GM23338 (cell line): ENCODE results near the gene RLN2. TPM values are rescaled to one million over a fixed set of nuclear protein-coding genes. Genes with fewer than 3 reads are reported as not detected.

Experiments
- ATAC-seq: fragments of 200-7000 bp; cut with Tn5 transposase; 3 replicates; pipeline ENCODE4 v1.9.1; 2020
- DNase-seq: peaks from one replicate; pipeline ENCODE4 v3.0.0-alpha.2; 2015; ENCODE audit warnings: low spot score
- H2AFZ ChIP-seq: fragments of 200-600 bp; sonication (generic); 2 replicates; pipeline ENCODE4 v1.8.0; 2016; ENCODE audit warnings: antibody characterized with exemption, mild to moderate bottlenecking, moderate library complexity
- H3F3A ChIP-seq: fragments of 200-600 bp; sonication (generic); replicated peaks from 2 replicates; pipeline ENCODE4 v1.8.0; 2017; ENCODE audit warnings: antibody characterized with exemption, mixed run types, low read depth
- H3K27ac ChIP-seq: fragments of 200-600 bp; sonication (generic); 2 replicates; pipeline ENCODE4 v1.6.1; 2016; ENCODE audit warnings: low read depth
- H3K27me3 ChIP-seq: fragments of 200-600 bp; sonication (generic); 2 replicates; pipeline ENCODE4 v1.8.0; 2016; ENCODE audit warnings: mild to moderate bottlenecking, mixed run types, moderate library complexity; ENCODE audit not compliant: insufficient read depth
- H3K36me3 ChIP-seq: fragments of 200-600 bp; sonication (generic); 2 replicates; pipeline ENCODE4 v1.8.0; 2016; ENCODE audit warnings: mild to moderate bottlenecking; ENCODE audit not compliant: insufficient read depth
- H3K4me1 ChIP-seq: fragments of 200-600 bp; sonication (generic); 2 replicates; pipeline ENCODE4 v1.8.0; 2016; ENCODE audit warnings: mild to moderate bottlenecking, moderate library complexity; ENCODE audit not compliant: insufficient read depth
- H3K4me2 ChIP-seq: fragments of 200-600 bp; sonication (generic); 2 replicates; pipeline ENCODE4 v1.7.1; 2017; ENCODE audit warnings: mixed run types
- H3K4me3 ChIP-seq: fragments of 200-600 bp; sonication (generic); 2 replicates; pipeline ENCODE4 v1.6.1; 2016; ENCODE audit warnings: mixed run types
- H3K79me2 ChIP-seq: fragments of 200-600 bp; sonication (generic); replicated peaks from 2 replicates; pipeline ENCODE4 v1.8.0; 2017; ENCODE audit warnings: mild to moderate bottlenecking; ENCODE audit not compliant: insufficient read depth
- H3K9me2 ChIP-seq: fragments of 200-600 bp; sonication (generic); 2 replicates; pipeline ENCODE4 v1.8.0; 2017; ENCODE audit not compliant: insufficient read depth
- H4K20me1 ChIP-seq: fragments of 200-600 bp; sonication (generic); replicated peaks from 2 replicates; pipeline ENCODE4 v1.8.0; 2017; ENCODE audit warnings: mild to moderate bottlenecking; ENCODE audit not compliant: insufficient read depth
- H3K27ac Mint-ChIP-seq: 2 replicates; pipeline ENCODE4 v1.8.0; 2020; ENCODE audit warnings: inconsistent platforms, mild to moderate bottlenecking, moderate library complexity, mixed read lengths
- H3K27me3 Mint-ChIP-seq: 3 replicates; pipeline ENCODE4 v1.8.0; 2022; ENCODE audit warnings: low read depth, mild to moderate bottlenecking, moderate library complexity, mixed read lengths, inconsistent platforms; ENCODE audit not compliant: insufficient read depth, poor library complexity
- H3K36me3 Mint-ChIP-seq: 3 replicates; pipeline ENCODE4 v1.8.0; 2021; ENCODE audit warnings: low read depth, mild to moderate bottlenecking, inconsistent platforms, moderate library complexity, mixed read lengths
- H3K4me1 Mint-ChIP-seq: 3 replicates; pipeline ENCODE4 v1.8.0; 2020; ENCODE audit warnings: mild to moderate bottlenecking, inconsistent platforms, mixed read lengths
- H3K4me3 Mint-ChIP-seq: 3 replicates; pipeline ENCODE4 v1.8.0; 2021; ENCODE audit warnings: moderate library complexity, mild to moderate bottlenecking, inconsistent platforms, mixed read lengths
- H3K9me3 Mint-ChIP-seq: 3 replicates; pipeline ENCODE4 v1.8.0; 2020; ENCODE audit warnings: moderate library complexity, mild to moderate bottlenecking, inconsistent platforms, mixed read lengths
- CREB1 ChIP-seq: fragments of 250-450 bp; sonication (Bioruptor Pico); IDR thresholded peaks from 2 replicates; pipeline ENCODE4 v1.5.0; 2020; ENCODE audit warnings: low read depth, mild to moderate bottlenecking, moderate library complexity
- CTCF ChIP-seq, 2 experiments: fragments of 200-600 bp in 1 of 2; sonication (generic) in 1 of 2; conservative IDR thresholded peaks; 2 replicates each; pipeline versions ENCODE4 v1.5.1 to v1.6.1; 2016 to 2017; ENCODE audit warnings: antibody characterized with exemption in 2 of 2, low read depth in 2 of 2, mild to moderate bottlenecking in 2 of 2, moderate library complexity in 1 of 2
- ETS1 ChIP-seq: IDR thresholded peaks from 2 replicates; pipeline ENCODE4 v1.6.1; 2016; ENCODE audit warnings: antibody characterized with exemption
- EZH2 ChIP-seq: fragments of 200-600 bp; sonication (generic); IDR thresholded peaks from one replicate; pipeline ENCODE4 v1.8.0; 2017; ENCODE audit warnings: antibody characterized with exemption, mild to moderate bottlenecking, low read depth; ENCODE audit not compliant: unreplicated experiment
- EZH2phosphoT487 ChIP-seq: fragments of 200-600 bp; sonication (generic); IDR thresholded peaks from one replicate; pipeline ENCODE4 v1.8.1; 2018; ENCODE audit warnings: antibody characterized with exemption; ENCODE audit not compliant: unreplicated experiment
- JUNB ChIP-seq: IDR thresholded peaks from one replicate; pipeline ENCODE4 v1.6.1; 2016; ENCODE audit warnings: antibody characterized with exemption; ENCODE audit not compliant: unreplicated experiment
- NANOG ChIP-seq: IDR thresholded peaks from 2 replicates; pipeline ENCODE4 v1.6.1; 2016; ENCODE audit warnings: antibody characterized with exemption, borderline replicate concordance
- POLR2AphosphoS5 ChIP-seq: IDR thresholded peaks from 2 replicates; pipeline ENCODE4 v1.6.1; 2016; ENCODE audit warnings: antibody characterized with exemption, low read depth
- REST ChIP-seq: IDR thresholded peaks from one replicate; pipeline ENCODE4 v1.6.1; 2018; ENCODE audit warnings: antibody characterized with exemption; ENCODE audit not compliant: unreplicated experiment
- STAT1 ChIP-seq: IDR thresholded peaks from one replicate; pipeline ENCODE4 v1.6.1; 2016; ENCODE audit warnings: antibody characterized with exemption; ENCODE audit not compliant: unreplicated experiment
- ZNF114 ChIP-seq: fragments of 250-450 bp; sonication (Bioruptor Pico); IDR thresholded peaks from 2 replicates; pipeline ENCODE4 v1.5.0; 2020; ENCODE audit warnings: mild to moderate bottlenecking, moderate library complexity
- ZNF331 ChIP-seq: fragments of 250-450 bp; sonication (Bioruptor Pico); IDR thresholded peaks from 2 replicates; pipeline ENCODE4 v1.5.0; 2020; ENCODE audit warnings: low read depth, mild to moderate bottlenecking, moderate library complexity
- ZNF462 ChIP-seq: fragments of 250-450 bp; sonication (Bioruptor Pico); IDR thresholded peaks from 2 replicates; pipeline ENCODE4 v1.5.0; 2020; ENCODE audit warnings: mild to moderate bottlenecking, moderate library complexity
- polyA plus RNA-seq: library from polyadenylated mRNA; unstranded; fragments of >200 nt; fragmentation: Nextera tagmentation; extraction: Ambion mirVana; gene quantifications from 2 replicates; pipeline ENCODE4 v1.2.1, GENCODE V29; 2016
- total RNA-seq: library from RNA; depleted of rRNA; stranded (reverse); fragments of >200 nt; shearing (Covaris generic); gene quantifications from 2 replicates; pipeline ENCODE4 v1.2.3, GENCODE V29; 2014

The RLN2 gene
- total and polyA plus RNA-seq, 2 experiments from 2014 or later = 4.0 to 10.6 TPM

GRCh38 chr9:5310851-5311250 lies 6.3 kb upstream of the RLN2 start:
- peaks cover 2% of the 10 kb centered on the region for H3K27me3 Mint-ChIP-seq
- no peak for ATAC-seq
- no peaks in the 10 kb centered on the region for H3K36me3 ChIP-seq

More at GRCh38 chr9:5310851-5311250, 6.3 kb upstream of the RLN2 start:
- H3K27ac Mint-ChIP-seq = no peak overlapping the region
- TF ChIP-seq REST (no peak), ETS1 (no peak), JUNB (no peak), NANOG (no peak), ZNF462 (no peak), CTCF (conservative IDR thresholded peaks at IDR 0.05; ENCODE audit: low read depth in 2 of 2) (no peak), ZNF114 (CRISPR knock-in tag) (no peak), EZH2phosphoT487 (no peak), CREB1 (CRISPR knock-in tag) (no peak), EZH2 (no peak), STAT1 (no peak), POLR2AphosphoS5 (no peak), ZNF331 (CRISPR knock-in tag) (no peak)
- DNase-seq = no peak
- H4K20me1 ChIP-seq = no peaks in the 10 kb centered on the region
- H3K4me3 Mint-ChIP-seq = no peak overlapping the region
- H3K79me2 ChIP-seq = no peaks in the 10 kb centered on the region
- H3K9me2 ChIP-seq = 0 out of 2 replicates have a peak, but pooled peaks cover 5% of the 10 kb centered on the region
- H3K4me2 ChIP-seq = no peak overlapping the region
- H3K27me3 ChIP-seq = no peaks in the 10 kb centered on the region
- no peaks in the 10 kb centered on the region; the same call in 2 of the 3 replicates for H3K36me3 Mint-ChIP-seq
- no peak overlapping the region for H3K27ac ChIP-seq
- no peak overlapping the region for H3K4me3 ChIP-seq
- no peaks in the 10 kb centered on the region for H3K4me1 Mint-ChIP-seq
- H3K4me1 ChIP-seq = no peaks in the 10 kb centered on the region
- no peak overlapping the region for H2AFZ ChIP-seq
- no peaks in the 10 kb centered on the region for H3F3A ChIP-seq
- H3K9me3 Mint-ChIP-seq = peaks cover 7% of the 10 kb centered on the region; the same call in 2 of the 3 replicates
